ENCODE data around the gene OVCH2. TPM values are rescaled to one million over a fixed set of nuclear protein-coding genes. Genes with fewer than 3 reads are reported as not detected.

OVCH2 gene
- total RNA-seq, 1 donor from 2014 or later: 7.4 TPM

GRCh38 chr11:7639643-7640025, 66.6 kb downstream of the OVCH2 start:
- Histone ChIP-seq H3K27ac (peak overlapping the region; percentile 27), H3K9me3 (no peaks in the 10 kb centered on the region), H3K4me1 (peaks cover 9% of the 10 kb centered on the region), H3K36me3 (peaks cover 72% of the 10 kb centered on the region), H3K27me3 (ENCODE audit: low read depth) (no peaks in the 10 kb centered on the region), H3K4me3 (no peak overlapping the region)
- intact Hi-C loops (cut with DNase I): no loop called here
- ATAC-seq: peak; percentile 60 to 71
- TF ChIP-seq CTCF (IDR thresholded peaks at IDR 0.05): no peak
- peak; percentile 65 for DNase-seq

Other genes with a start within 250 kb of the OVCH2 start
- 23.2 TPM for gene OLFML1, start 221.0 kb downstream of the OVCH2 start, total RNA-seq
- 24.1 TPM for gene PPFIBP2, start 192.5 kb downstream of the OVCH2 start, total RNA-seq
- gene CYB5R2, start 33.0 kb downstream of the OVCH2 start, total RNA-seq: 16.0 TPM
- gene OR5P2, start 90.5 kb upstream of the OVCH2 start, total RNA-seq: 2.2 TPM
- gene OR5P3, start 124.4 kb upstream of the OVCH2 start, total RNA-seq: 2.5 TPM
- gene OR10A6, start 224.8 kb upstream of the OVCH2 start, total RNA-seq: not detected
- gene OR10A3, start 235.2 kb upstream of the OVCH2 start, total RNA-seq: not detected